ENCODE measurements around the gene MFN2.

- TF ChIP-seq POLR2A (IDR thresholded peaks at IDR 0.05) = no peak
- no peak for TF ChIP-seq CTCF (IDR thresholded peaks at IDR 0.05)
- no peak for TF ChIP-seq EP300 (IDR thresholded peaks at IDR 0.05)
Observed at GRCh38 chr1:12014141-12014991, 34.1 kb downstream of the MFN2 start.
